Measurements from ENCODE around the gene GALNT10.

DNA sequence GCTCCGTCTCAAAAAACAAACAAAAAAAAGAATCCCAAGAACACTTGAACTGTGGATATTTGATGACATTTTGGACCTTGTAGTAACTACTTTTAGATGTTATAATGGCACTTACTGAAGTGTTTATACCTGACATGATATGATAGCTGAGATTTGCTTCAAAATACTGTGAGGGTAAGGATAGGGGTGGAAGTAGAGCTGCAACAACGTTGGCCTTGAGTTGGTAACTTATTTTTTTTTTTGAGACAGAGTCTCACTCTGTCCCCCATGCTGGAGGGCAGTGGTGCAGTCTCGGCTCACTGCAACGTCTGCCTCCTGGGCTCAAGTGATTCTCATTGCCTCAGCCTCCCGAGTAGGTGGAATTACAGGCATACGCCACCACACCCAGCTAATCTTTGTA, 224.6 kb downstream of the GALNT10 start:
- TF ChIP-seq POLR2A (IDR thresholded peaks at IDR 0.05; ENCODE audit: low read depth), result no peak
- TF ChIP-seq, protein P1, sequence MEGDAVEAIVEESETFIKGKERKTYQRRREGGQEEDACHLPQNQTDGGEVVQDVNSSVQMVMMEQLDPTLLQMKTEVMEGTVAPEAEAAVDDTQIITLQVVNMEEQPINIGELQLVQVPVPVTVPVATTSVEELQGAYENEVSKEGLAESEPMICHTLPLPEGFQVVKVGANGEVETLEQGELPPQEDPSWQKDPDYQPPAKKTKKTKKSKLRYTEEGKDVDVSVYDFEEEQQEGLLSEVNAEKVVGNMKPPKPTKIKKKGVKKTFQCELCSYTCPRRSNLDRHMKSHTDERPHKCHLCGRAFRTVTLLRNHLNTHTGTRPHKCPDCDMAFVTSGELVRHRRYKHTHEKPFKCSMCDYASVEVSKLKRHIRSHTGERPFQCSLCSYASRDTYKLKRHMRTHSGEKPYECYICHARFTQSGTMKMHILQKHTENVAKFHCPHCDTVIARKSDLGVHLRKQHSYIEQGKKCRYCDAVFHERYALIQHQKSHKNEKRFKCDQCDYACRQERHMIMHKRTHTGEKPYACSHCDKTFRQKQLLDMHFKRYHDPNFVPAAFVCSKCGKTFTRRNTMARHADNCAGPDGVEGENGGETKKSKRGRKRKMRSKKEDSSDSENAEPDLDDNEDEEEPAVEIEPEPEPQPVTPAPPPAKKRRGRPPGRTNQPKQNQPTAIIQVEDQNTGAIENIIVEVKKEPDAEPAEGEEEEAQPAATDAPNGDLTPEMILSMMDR (IDR thresholded peaks at IDR 0.05), result no peak

Measured in esophagus muscularis mucosa (tissue), 3 donors.